H1 (cell line): ENCODE results near the gene TYSND1.

Experiments
- CBX5 ChIP-seq: fragments of 300-800, 300-1000 bp; sonication (generic); IDR thresholded peaks from 2 replicates; pipeline ENCODE4 v1.7.1; 2016; ENCODE audit warnings: antibody characterized with exemption, low read length, low read depth
- CEBPB ChIP-seq: IDR thresholded peaks from 2 replicates; pipeline ENCODE4 v1.6.1; 2012; ENCODE audit warnings: low read depth, low read length
- CHD1 ChIP-seq: IDR thresholded peaks from 2 replicates; pipeline ENCODE4 v1.6.1; 2012; ENCODE audit warnings: low read depth, low read length, improper control_type of control experiment
- CTCF ChIP-seq, 3 experiments: IDR thresholded peaks; 1 replicate in 2 of 3; 2 replicates in 1 of 3; pipeline versions ENCODE4 v1.5.1 to v1.6.1; 2011; ENCODE audit warnings: low read length in 3 of 3, mild to moderate bottlenecking in 3 of 3, inconsistent platforms in 2 of 3, low read depth in 1 of 3, moderate library complexity in 1 of 3; ENCODE audit not compliant: insufficient read depth in 1 of 3; ENCODE audit errors: control extremely low read depth in 1 of 3
- JUND ChIP-seq: IDR thresholded peaks from 2 replicates; pipeline ENCODE4 v1.6.1; 2011; ENCODE audit warnings: mild to moderate bottlenecking, improper control_type of control experiment, low read length
- MAX ChIP-seq: IDR thresholded peaks from 2 replicates; pipeline ENCODE4 v1.6.1; 2012; ENCODE audit warnings: inconsistent platforms
- RNF2 ChIP-seq: fragments of 200-900, 300-1000 bp; sonication (generic); IDR thresholded peaks from 2 replicates; pipeline ENCODE4 v1.7.1; 2016; ENCODE audit warnings: borderline replicate concordance, low read depth, mild to moderate bottlenecking, antibody characterized with exemption, low read length; ENCODE audit not compliant: poor library complexity, severe bottlenecking; ENCODE audit errors: missing control alignments
- SIN3A ChIP-seq, 2 experiments: IDR thresholded peaks in 1 of 2; conservative IDR thresholded peaks in 1 of 2; 2 replicates each; pipeline ENCODE4 v1.6.1; 2011 to 2012; ENCODE audit warnings: low read length in 2 of 2, improper control_type of control experiment in 1 of 2, low read depth in 1 of 2, mild to moderate bottlenecking in 1 of 2
- SUZ12 ChIP-seq: fragments of 200-600 bp; sonication (generic); IDR thresholded peaks from 2 replicates; pipeline ENCODE4 v1.6.1; 2012; ENCODE audit warnings: mild to moderate bottlenecking, inconsistent platforms, low read length, moderate library complexity, mixed read lengths

- TF ChIP-seq SUZ12 (no peak), CEBPB (no peak), MAX (peak; percentile 79), CHD1 (no peak), CTCF (IDR thresholded peaks at IDR 0.05; ENCODE audit: control extremely low read depth in 1 of 3, insufficient read depth in 1 of 3, low read depth in 1 of 3, low read length in 3 of 3) (peak; percentile 87 to 99 (median 97)), CBX5 (no peak), SIN3A (conservative IDR thresholded peaks at IDR 0.05 in 1 of 2, IDR thresholded peaks at IDR 0.05 in 1 of 2; ENCODE audit: low read depth in 1 of 2, low read length in 2 of 2) (no peak), JUND (no peak), RNF2 (no peak)
Observed at GRCh38 chr10:70106958-70107791, 39.3 kb downstream of the TYSND1 start.
